ENCODE measurements around the gene ACSM6. TPM values are rescaled to one million over a fixed set of nuclear protein-coding genes. Genes with fewer than 3 reads are reported as not detected.
A peak's percentile ranks its signal among the peaks of the same experiment; 100 is the strongest.

The ACSM6 gene
- total and polyA plus RNA-seq, 2 of the 8 experiments (the other 6 are each of a cell fraction or from before 2014, with no cell fraction given): 0.33 TPM; not detected in 1

DNA sequence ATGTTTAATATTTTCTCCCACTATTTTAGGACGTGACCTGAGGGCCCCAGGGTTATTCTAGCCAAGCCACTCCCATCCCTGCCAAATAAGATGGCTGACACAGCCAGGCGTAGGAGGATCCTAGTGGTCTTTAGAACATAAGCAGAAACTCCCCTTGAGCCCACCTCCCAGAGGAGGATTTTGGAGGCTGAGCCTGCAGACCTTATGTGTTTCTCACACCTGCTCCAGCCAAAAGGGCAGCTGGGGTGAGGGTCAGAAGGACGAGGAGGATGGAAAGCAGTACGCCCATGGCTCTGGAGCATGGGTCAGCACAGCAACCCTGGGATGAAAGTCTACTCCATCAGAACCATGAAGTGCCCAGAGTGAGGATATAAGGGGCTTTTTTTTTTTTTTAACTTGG is 56.8 kb downstream of the ACSM6 start:
- POLR2A ChIA-PET (ENCODE audit: partially characterized antibody): no interaction called here
- H4K5ac ChIP-seq (ENCODE audit: insufficient read length, low read depth, low read length): no peak overlapping the region
- H2AK5ac ChIP-seq (ENCODE audit: low read depth, low read length): no peak overlapping the region
- no peak overlapping the region for H3K14ac ChIP-seq (ENCODE audit: insufficient read length)
- CTCF ChIA-PET (ENCODE audit: partially characterized antibody): interaction anchor here (0.7 to 1.8 kb wide), 5 partner anchors 8 to 111 kb away, joined by 3 to 6 read pairs (median 3); no protein-coding TSS in a partner anchor
- H4K20me1 ChIP-seq (replicated peaks in 1 of 2; ENCODE audit: control insufficient read depth in 1 of 2, insufficient read depth in 2 of 2, low read length in 2 of 2): no peaks in the 10 kb centered on the region
- peaks cover 0 to 9% (median 5%) of the 10 kb centered on the region in 4 experiments; a peak in 6 of 8 replicates for H3K36me3 ChIP-seq (ENCODE audit: control insufficient read depth in 2 of 4, insufficient read depth in 4 of 4, low read length in 3 of 4)
- peak in 1 of 2 experiments; percentile 32 for DNase-seq (ENCODE audit: low read depth in 1 of 2, low spot score in 2 of 2)
- H3K79me1 ChIP-seq (ENCODE audit: low read depth, low read length): peaks cover 4% of the 10 kb centered on the region; the same call in 1 of the 2 replicates
- no peak overlapping the region for H3K23ac ChIP-seq (ENCODE audit: insufficient read length)
- TF ChIP-seq BCL11A (IDR thresholded peaks at IDR 0.05; ENCODE audit: low read depth in 2 of 2, low read length in 2 of 2): no peak
- TF ChIP-seq YY1 (IDR thresholded peaks at IDR 0.05; ENCODE audit: low read depth, low read length): peak; percentile 59; the same call in 1 of the 2 replicates
- no peak for TF ChIP-seq PHF8 (conservative IDR thresholded peaks at IDR 0.05; ENCODE audit: low read depth, low read length)
- H2BK15ac ChIP-seq (ENCODE audit: low read length): peak overlapping the region; percentile 40; the same call in 1 of the 2 replicates
- H3K18ac ChIP-seq (ENCODE audit: extremely low read depth, low read length): no peak overlapping the region
- H3K4me1 ChIP-seq (replicated peaks in 1 of 4; ENCODE audit: control insufficient read depth in 3 of 4, insufficient read depth in 4 of 4, low read length in 3 of 4): peaks cover 0 to 11% (median 2%) of the 10 kb centered on the region in 4 experiments; a peak in 4 of 7 replicates
- H2AFZ ChIP-seq (ENCODE audit: low read length): no peak overlapping the region
- no peak overlapping the region for H2BK12ac ChIP-seq (ENCODE audit: low read depth, low read length)
- H3K27ac ChIP-seq (ENCODE audit: low read depth, low read length): no peak overlapping the region
- no peak overlapping the region for H4K91ac ChIP-seq (replicated peaks; ENCODE audit: insufficient read length, low read length)
- H3K4me2 ChIP-seq (ENCODE audit: insufficient read depth in 1 of 2, low read depth in 2 of 2, low read length in 2 of 2): no peak overlapping the region
- WGBS, 2 experiments (ENCODE audit: extremely low coverage in 1 of 2, insufficient coverage in 1 of 2, insufficient read length in 1 of 2, insufficient replicate concordance in 2 of 2, low coverage in 1 of 2, low lambda C conversion rate in 2 of 2, missing lambda C conversion rate in 1 of 2): 92% methylated on average over 4 of the region's 4 CpGs; no CpG with 5 or more reads in 1 of the 2 experiments
- no peak overlapping the region for H4K8ac ChIP-seq (ENCODE audit: extremely low read depth, insufficient read depth, low read length)
- H3K9me3 ChIP-seq (ENCODE audit: insufficient read depth in 2 of 2, low read depth in 1 of 2, low read length in 1 of 2): no peaks in the 10 kb centered on the region
- H3K56ac ChIP-seq (replicated peaks; ENCODE audit: insufficient read length, low read depth, low read length): no peak overlapping the region
- no peak overlapping the region for H2BK20ac ChIP-seq (ENCODE audit: low read length)
- H3K79me2 ChIP-seq (ENCODE audit: control insufficient read depth in 1 of 2, insufficient read depth in 2 of 2, low read length in 2 of 2): peaks cover 0 to 43% of the 10 kb centered on the region in 2 experiments; a peak in 2 of 4 replicates
- no peak overlapping the region for H2BK120ac ChIP-seq (replicated peaks; ENCODE audit: low read depth, low read length)
- peaks cover 3% of the 10 kb centered on the region; the same call in 1 of the 2 replicates for H3K23me2 ChIP-seq (ENCODE audit: low read depth, low read length)
- no peak overlapping the region for H3K9ac ChIP-seq (replicated peaks in 1 of 4; ENCODE audit: extremely low read depth in 1 of 4, low read depth in 3 of 4, low read length in 3 of 4)
- no peak for FAIRE-seq
- no peak overlapping the region for H3K4ac ChIP-seq (replicated peaks; ENCODE audit: insufficient read length, low read depth, low read length)
- no peaks in the 10 kb centered on the region for H3K27me3 ChIP-seq (replicated peaks in 1 of 4; ENCODE audit: control insufficient read depth in 3 of 4, extremely low read depth in 1 of 4, insufficient read depth in 3 of 4, low read length in 3 of 4)
- no peak overlapping the region for H3K4me3 ChIP-seq (ENCODE audit: extremely low read depth in 1 of 4, insufficient read depth in 2 of 4, low read depth in 3 of 4, low read length in 4 of 4)
- 0 out of 2 replicates have a peak overlapping the region, but pooled peaks have one; percentile 69 for H2BK5ac ChIP-seq (ENCODE audit: low read depth, low read length)

Data from H1 (cell line).